Measurements from ENCODE around the gene ADPRH.
"Not testable (repeated sequence)": the region's sequence is repeated elsewhere in the genome, so short reads cannot be mapped to it uniquely, and the experiment has no call there.

Gene ADPRH

DNA sequence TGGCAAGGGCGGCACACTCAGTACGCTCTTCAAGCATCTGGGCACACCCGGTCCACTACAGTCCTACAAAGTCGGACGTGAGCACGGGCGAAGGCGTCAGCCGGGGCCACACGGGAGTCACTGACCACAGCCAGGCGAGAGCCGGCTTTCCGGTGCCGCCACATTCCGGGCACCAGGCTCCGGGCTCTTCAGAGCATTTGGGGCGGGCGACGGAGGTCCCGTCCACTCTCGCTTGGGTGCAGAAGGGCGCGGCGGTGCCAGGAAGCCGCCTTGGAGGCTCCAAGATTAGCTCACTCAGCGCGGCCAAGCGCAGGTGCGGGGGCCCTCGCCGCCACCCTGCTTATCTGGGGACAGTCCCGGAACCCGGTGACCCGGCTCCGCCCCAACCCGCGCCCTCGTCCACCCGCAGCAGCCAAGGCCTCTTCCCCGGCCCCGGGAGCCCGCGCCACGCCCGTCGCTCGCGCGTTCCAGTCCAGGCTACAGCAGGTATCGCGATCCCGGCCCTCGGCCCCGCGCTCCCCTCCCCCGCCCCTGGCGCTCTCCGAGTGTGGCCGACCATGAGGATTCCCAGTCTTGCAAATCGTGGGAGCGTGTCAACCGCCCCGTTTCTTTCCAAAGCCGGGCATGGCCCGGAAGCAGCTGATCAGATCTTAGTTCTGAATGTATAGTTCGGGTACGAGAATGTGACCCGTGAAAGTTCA lies at the start of gene ADPRH:
ADPRH (plus strand) TSS at position 127 of the 701 bp plus-strand sequence. CDS start 2,678 bp downstream, outside the sequence.
- peak in 1 of 2 experiments; percentile 22 for DNase-seq (ENCODE audit: low read depth in 2 of 2)

DNA sequence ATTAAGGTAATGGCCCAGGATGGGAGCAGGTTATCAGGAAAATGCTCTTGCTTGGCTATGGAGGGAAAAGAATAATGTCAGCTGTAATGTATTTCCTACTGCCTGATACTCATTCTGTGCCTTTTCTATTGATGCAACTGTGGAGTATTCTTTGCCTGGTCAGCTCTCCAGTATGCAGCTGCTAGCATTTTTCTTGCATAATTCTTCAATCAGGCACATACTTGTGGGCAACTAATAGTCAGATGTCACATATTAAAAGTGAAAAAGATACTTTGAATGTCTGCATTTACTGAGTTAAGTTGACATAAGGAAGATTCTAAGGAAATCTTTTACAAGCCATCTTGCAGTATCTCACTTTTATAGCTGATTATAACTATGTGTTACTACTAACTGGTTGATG lies 49.4 kb upstream of the ADPRH start:
- DNase-seq (ENCODE audit: low read depth in 2 of 2), result peak; percentile 50 to 52

DNA sequence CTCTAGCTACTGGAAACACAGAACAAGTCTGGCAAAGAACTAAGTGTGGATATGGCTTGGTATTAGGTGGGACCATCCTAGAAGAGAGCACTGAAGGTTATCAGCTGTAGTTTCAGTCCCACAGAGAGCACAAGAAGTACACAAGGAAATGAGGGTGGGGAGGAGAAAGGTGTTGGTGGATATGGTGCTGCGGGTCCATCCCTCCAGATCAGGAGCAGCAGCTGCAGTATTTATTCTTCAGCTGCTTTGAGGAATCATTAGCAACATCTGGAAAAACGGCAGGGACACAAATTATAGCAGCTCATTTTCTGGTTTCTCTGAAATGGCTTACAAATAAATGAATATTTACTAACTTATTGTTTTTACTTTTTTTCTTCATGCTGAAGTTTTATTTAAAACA lies 48.8 kb upstream of the ADPRH start:
- no peak for DNase-seq (ENCODE audit: low read depth in 2 of 2)

DNA sequence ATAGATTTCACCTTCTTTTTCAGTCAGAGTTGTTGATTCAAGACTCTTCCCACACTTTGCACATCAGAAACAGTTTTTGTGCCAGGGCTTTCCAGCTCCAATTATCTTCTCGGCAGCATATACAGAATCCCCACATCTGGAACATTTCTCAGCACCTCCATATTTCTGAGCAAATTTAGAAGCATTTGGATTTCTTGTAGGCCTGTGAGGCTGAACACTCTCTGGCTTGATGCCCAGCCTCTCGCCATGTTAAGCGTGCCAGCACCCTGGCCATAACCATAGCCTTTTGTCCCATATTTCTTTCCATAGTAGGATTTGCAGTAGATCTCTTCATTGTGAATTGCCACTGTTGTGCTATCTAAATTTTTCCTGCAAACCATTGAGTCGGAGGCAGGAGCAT lies 48.1 kb upstream of the ADPRH start:
- DNase-seq (ENCODE audit: low read depth in 2 of 2), result no peak

DNA sequence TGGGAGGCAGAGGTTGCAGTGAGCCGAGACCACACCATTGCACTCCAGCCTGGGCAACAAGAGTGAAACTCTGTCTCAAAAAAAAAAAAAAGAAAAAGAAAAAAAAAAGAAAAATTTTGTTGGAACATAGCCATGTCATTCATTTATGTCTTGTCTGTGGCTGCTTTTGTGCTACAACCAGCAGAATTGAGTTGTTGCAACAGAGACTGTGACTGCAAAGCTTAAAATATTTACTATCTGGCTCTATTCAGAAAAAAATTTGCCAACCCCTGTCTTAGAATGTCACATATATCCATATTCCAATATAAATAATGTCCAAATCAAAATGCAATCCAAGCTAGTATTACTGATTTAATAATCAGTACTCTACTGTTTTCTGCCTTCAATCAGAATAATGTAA lies 45.0 kb upstream of the ADPRH start:
- DNase-seq (ENCODE audit: low read depth in 2 of 2), result no peak

DNA sequence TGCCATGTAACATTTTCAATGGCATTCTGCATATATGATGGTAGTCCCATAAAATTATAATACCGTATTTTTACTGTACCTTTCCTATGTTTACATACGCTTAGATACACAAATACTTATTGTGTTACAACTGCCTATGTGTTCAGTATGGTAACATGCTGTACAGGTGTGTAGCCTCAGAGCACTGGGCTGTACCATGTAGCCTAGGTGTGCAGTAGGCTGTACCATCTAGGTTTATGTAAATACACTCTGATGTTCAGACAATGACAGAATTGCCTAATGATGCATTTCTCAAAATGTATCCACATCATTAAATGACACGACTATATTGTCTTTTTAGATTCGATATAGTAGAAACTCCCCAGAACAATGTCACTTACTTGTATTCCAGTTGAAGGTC lies 42.5 kb upstream of the ADPRH start:
- DNase-seq (ENCODE audit: low read depth in 2 of 2), result no peak

DNA sequence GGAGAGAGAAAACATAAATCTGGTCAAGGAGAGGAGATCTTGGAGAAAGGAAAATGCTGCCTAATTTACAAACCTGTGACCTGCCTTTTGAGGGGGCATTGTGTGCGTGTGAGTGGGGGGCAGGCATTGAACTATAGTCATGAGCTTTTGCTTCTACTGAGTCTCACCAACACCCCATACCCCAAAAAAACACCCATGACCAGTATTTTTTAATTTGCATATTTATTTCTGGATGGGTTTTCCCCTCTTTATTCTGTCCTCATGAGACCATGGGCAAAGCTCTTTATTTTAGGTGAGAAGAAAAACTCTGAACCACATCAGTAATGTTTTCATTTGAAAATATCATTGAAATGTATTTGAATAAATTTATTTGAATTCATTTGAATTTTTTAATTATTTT lies 40.5 kb upstream of the ADPRH start:
- DNase-seq (ENCODE audit: low read depth in 2 of 2), result no peak

DNA sequence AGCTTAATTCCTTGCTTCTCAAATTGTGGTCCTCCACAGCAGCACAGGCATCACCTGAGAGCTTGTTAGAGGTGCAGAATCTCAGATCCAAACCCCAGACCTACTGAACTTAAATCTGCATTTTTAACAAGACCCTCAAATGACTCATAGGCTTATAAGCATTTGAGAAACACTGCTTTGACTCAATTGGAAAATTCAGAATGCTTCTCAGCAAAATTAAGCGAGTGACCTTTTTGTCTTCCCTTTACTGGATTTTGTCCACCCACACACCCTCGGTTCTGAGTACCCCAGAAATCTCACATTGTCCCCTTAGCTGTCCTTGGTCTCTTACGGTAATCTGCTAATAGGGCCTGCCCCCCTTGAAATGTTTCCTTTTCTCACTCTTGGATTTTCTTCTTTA lies 37.7 kb upstream of the ADPRH start:
- no peak for DNase-seq (ENCODE audit: low read depth in 2 of 2)

DNA sequence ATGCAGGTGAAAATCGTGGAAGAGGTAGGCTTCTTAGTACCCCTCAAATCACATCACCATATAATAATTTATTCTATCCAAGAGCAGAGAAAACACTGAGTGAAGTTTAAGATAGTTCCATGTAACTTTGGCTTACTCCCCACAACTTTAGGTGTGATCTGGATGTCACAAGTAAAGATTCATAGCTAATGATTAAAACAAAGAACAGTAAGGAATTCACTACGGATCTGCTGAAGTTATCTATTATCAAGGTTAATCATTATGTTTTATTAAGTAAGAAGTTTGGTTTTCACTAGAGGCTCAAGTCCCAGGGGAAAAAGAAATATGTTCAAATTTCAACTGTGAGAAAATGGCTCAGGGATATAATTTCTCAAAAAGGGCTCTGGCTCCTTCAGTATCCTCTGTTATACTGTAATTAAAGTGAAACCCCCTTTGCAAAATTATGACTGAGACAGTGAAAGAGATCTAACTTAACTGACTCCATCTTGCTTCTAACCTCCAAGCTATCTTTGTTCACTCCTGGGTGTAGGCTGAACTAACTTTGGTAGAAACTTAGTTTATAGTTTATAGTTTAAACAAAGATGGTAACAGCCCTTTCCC lies 37.0 kb upstream of the ADPRH start:
- no peak for DNase-seq (ENCODE audit: low read depth in 2 of 2)

DNA sequence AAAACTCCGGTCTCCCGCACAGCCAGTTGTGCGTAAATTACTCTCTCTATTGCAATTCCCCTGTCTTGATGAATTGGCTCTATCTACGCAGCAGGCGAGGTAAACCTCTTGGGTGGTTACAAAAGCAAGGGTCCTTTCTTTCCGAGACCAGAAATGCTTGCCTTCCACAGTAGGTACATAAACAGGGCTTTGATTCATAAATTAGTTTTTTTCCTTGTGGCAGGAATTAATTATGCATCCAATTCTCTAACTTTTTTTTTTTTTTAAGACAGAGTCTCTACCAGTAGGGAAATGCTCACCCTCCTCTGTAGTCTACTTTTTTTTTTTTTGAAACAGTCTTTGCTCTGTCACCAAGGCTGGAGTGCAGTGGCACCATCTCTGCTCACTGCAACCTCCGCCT lies 36.1 kb upstream of the ADPRH start:
- DNase-seq (ENCODE audit: low read depth in 2 of 2), result no peak

DNA sequence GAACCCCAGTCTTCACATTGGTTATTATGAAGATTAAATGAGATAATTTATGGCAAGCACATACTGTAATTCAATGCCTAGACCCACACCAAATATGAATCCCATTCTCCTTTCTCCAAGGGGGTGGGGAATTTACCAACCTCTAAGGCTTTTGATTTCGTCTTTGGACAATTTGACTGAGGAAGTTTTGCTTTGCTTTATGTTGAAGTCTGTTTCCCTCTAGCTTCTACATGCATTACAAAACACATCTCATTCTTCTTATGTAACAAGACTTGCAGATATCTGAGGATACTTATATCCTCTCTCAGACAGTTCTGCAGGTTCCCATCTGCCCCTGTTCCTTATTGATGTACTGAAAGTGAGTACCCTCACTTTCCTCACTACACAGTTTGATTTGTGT lies 32.1 kb upstream of the ADPRH start:
- DNase-seq (ENCODE audit: low read depth in 2 of 2), result no peak

DNA sequence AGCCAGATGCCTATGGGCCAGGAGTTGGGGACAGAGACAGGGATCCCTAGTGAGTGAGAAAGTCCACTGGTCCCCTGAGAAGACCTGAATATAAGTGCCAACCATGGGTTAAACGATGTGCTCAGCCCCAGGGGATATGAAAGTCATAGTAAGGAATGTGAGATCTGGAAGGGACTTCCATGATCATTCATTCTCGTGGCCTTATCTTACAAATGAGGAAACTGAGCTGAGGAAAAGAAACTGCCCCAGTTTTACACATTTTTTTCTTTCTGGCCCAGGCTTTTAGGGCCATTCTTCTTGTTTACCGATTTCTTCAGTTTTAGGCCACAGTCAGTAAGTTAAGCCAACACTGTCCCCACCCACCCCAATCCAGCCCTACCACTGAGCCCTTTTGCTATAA lies 31.0 kb upstream of the ADPRH start:
- DNase-seq (ENCODE audit: low read depth in 2 of 2), result no peak

DNA sequence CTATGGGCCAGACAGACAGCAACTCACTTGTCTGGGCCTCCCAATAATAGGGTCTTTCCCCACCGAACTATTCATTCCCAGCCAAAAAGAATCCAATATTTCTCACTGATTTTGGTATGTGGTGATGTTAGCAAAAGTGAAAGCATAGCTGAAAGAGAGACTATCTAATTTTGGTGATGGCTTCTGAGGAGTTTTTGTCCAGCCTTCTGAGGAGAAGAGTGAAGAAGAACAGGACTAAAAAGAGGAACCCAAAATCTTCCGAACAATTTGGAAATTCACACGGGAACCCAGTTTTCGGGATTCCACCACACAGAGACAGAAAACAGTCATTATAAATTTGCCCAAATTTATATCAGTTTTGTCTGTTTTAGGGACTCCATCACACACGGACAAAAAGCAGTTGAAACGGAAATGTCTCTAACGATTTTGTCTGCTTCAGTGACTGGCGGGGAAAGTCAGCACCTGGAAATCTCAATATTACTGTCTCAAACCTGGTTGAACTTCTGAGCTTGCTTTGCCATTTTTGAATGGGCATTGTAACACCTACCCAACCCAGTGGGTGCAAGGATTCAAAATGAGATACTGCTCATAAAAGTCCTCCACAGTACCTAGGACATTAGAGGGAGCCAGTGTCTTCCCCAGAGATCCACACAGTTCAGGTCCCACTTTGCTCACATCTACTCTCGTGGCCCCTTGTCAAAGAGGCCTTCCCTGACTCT lies 28.9 kb upstream of the ADPRH start:
- DNase-seq (ENCODE audit: low read depth in 2 of 2), result no peak

DNA sequence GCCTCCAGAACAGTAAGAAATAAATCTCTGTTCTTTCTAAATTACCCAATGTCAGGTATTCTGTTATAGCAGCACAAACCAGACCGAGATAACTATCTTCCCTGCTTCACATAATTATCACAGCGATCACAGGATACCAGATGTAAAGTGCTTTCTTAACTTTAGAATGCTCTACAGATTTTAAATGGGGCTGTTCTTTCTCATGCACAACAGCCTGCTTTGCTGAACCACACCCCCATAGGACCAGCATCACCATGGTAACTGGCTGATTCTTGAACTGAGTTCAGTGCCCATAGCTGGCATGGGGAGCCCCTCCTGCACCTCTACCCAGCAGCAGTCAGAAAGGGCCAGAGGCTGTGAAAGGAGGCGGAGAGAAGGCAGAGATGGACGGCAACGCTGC lies 27.7 kb upstream of the ADPRH start:
- DNase-seq (ENCODE audit: low read depth in 2 of 2), result no peak

DNA sequence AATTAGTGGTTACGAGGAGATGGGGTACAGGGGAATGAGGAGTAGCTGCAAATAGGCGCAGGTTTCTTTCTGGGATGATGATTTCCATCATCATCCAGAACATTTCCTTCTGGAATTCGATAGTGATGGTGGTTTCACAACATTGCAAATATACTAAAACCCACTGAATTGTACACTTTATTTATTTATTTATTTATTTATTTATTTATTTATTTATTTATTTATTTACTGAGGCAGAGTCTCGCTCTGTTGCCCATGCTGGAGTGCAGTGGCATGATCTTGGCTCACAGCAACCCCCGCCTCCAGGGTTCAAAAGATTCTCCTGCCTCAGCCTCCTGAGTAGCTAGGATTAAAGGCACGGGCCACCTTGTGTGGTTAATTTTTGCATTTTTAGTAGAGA lies 26.4 kb upstream of the ADPRH start:
- not testable (repeated sequence) for DNase-seq (ENCODE audit: low read depth in 2 of 2)

DNA sequence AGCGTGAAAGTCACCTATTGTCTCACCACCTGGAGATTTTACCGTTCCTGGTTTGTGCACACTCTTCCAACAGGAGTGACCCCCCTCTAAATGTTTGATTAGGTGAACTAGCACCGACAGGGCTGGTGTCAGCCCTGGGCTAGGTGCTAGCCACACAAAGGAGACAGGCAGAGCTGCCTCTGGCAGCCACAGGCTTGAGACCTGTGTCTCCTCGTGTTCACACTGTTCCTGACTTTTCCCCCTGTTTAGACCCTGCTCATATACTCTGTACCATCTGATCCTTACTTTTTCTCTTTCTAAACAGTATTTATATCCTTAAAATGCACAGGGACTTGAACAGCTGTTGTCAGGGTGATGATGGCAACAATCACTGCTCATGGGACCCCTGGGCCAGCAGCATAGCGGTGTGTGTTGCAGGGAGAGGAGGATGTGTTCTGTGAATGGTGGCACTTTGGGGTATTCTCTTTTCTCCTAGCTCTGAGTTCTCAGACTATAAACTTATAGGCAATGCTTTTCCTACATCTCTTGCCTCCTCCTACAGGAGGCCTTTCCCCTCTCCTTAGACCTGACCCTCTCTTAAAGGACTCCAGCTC lies 25.4 kb upstream of the ADPRH start:
- no peak for DNase-seq (ENCODE audit: low read depth in 2 of 2)

DNA sequence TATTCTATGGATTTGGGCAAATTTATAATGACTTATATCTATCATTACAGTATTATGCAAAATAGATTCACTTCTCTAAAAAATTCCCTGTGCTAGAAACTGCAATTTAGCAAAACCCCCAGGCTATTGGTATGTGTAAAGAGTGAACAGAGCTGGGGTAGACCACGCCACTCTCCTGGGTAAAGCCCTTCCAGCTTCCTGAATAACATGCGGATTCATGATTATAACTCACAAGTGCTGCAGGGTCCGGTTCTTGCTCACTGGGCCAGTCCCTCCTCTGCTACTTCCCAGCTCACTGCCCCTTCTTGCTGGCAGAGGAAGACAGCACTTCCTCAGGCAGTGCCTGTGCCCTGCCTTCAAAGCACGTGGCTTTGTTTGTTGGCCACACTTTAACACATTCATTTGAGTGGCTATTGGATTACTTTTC lies 24.0 kb upstream of the ADPRH start:
- DNase-seq (ENCODE audit: low read depth in 2 of 2), result no peak

DNA sequence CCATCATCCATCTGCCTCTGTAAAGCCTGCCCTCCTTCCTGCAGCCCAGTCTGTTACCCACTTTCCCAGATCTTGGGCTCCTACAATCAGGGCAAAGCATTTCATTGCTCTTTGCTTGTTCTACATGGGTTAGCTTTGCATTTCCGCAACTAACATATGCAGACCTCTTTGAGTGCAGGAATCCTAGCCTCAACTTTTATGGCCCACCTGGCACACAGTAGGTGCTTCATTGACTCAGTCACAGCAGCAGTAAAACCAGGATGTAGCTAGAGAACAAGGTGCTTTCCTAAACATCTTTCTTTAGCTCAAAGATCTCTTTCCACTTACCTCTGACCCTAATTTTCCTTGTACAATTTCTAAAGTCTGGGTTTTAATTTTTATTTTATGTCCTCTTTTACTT lies 23.4 kb upstream of the ADPRH start:
- no peak for DNase-seq (ENCODE audit: low read depth in 2 of 2)

DNA sequence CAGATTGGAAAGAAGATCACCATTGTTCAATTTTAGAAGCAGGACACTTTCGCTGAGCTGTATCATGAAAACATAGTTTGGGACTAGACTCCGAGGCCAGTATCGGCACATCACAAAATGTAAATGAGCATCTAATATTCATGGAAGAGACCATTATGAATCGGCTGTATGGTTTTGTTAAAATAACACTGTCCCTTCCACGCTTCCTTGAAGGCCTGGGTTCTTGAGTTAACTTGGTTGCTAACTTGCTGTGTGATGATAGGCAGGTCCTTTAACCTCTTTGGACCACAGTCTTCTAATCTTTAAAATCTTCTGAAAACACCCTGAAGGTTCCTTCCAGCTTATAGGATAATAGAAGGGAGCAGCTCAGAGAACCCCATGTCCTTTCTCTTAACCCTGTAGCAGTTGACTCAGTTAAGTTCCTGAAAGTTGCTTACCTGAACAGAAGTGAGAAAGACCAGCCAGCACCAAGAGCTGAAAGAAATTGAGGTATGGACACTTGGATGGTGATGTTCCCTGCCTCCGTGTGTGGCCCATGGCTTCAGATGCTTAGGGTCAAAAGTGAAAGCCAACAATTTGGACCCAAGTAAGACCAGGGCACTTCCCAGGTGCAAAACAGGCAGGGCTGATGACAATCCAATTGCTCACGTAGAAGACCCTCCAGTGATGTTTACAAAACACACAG lies 22.0 kb upstream of the ADPRH start:
- DNase-seq (ENCODE audit: low read depth in 2 of 2), result no peak

DNA sequence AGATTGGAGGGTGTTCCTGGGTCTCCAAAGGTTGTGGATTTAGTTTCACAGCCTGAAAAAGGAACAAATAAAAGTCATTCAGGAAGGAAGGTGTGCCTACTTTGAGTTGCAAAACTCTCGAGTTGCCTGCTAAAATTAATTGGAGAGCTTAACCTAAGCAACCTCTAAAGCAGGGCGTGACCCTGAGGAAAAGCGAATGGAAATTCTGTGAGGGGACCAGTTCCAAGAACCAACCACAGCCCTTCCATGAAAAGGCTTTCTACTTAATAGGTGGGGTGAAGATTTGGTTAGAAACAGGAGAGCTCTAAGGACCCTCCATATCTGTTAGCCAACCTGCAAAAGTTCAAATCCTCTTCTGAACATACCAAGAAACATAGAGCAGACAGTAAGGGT lies 21.4 kb upstream of the ADPRH start:
- no peak for DNase-seq (ENCODE audit: low read depth in 2 of 2)

DNA sequence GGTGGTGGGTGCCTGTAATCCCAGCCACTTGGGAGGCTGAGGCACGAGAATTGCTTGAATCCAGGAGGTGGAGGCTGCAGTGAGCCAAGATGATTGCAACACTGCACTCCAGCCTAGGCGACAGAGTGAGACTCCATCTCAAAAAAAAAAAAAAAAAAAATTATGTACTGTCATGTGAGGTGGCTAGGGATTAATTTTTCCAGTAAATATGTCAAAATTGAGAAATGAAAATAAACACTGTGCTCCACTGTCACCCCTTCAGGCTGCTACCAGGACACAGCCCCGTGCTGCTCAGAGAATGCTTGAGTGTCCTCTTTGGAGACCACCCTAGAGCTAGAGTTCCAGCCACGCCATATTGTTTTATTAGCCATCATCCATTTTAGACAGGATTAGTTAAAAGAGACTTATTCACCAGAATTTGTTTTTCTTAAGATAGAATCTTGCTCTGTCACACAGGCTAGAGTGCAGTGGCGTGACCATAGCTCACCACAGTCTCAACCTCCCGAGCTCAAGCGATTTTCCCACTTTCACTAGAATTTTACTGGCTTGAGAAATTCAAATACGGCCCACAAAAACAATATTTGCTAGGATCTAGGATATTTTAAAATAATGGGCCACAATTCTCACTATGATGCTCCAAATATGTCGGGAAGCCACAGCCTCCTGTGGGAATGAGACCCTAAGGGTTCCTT lies 20.5 kb upstream of the ADPRH start:
- no peak for DNase-seq (ENCODE audit: low read depth in 2 of 2)
